Cardiac septum (tissue), 1 donor: ENCODE results near the gene PPP2R2C. TPM values are rescaled to one million over a fixed set of nuclear protein-coding genes. Genes with fewer than 3 reads are reported as not detected.

Source experiments
- DNase-seq: peaks from one replicate; pipeline ENCODE4 v3.0.0-alpha.2; 2020; ENCODE audit warnings: low spot score
- intact Hi-C: fragments of 100-400 bp; cut with DNase I; formaldehyde crosslinking; loops from one replicate; pipeline ENCODE4 v1.14.0; 2022
- total RNA-seq: library from RNA; stranded (reverse); fragmentation: NEBNext Ultra II Directional; extraction: Animal tissue kit (Norgen Biotek cat#: 25700); gene quantifications from one replicate; pipeline ENCODE4 v1.2.1, GENCODE V29; 2021
- donor health status: DM: no; HTN: no; CAD: no.

PPP2R2C gene
- total RNA-seq, 1 donor from 2014 or later: 5.5 TPM

DNA sequence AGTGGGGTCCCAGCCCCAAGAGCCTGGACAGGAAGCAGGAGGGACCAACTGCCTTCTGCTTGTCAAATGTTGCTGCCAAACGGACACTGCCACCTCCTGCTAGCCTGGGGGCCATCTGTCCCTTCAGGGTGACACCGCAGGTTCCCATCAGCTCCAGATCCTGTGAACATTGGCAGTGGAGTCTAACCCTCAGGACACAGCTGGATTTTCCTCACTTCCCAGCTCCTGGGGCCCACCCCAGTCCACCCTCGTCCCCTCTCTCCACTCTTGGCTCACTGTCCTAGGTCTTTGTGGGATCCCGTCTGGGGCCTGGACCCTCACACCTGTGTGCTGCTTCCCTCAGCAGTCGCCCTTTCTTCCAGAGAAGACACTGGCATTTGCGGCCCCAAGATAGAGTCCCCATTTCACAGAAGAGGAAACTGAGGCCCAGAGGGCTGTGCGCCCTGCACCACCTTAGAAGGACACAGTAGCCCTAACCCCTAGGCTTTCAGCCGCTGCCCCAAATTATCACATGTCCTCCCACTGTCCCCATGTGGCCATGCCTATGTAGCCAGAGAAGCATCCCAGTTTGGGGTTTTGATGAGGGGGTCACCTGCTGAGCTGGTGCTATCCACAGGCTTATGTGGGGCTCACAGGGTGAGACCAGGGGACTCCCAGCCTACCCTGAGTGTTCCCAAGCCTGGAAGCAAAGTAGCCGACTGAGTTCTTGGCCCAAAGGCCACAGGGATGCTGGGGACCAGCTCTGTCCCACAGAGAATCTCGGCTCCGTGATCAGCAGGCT lies 20.1 kb downstream of the PPP2R2C start:
- intact Hi-C loops: no loop called here
- DNase-seq: peak; percentile 66

DNA sequence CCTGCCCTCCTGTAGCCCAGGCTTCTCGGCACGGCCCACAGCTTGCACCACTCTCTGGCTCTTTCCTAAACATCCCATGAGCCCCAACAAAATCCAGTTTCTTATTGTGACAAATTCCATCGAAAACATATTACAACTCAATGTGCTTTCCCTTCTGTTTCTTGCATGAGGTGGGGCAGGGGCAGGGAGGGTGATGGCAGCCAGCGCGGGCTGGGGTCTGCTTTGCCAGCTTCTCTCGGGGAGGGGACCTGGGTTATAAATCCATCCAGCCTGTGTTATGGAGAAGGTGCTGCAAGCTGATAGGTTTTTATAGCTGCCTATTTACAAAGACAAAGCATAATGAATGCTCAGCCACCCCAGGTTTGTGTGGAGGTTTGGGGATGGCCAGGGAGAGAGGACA lies 21.1 kb downstream of the PPP2R2C start:
- peak; percentile 36 for DNase-seq
- intact Hi-C loops: no loop called here

DNA sequence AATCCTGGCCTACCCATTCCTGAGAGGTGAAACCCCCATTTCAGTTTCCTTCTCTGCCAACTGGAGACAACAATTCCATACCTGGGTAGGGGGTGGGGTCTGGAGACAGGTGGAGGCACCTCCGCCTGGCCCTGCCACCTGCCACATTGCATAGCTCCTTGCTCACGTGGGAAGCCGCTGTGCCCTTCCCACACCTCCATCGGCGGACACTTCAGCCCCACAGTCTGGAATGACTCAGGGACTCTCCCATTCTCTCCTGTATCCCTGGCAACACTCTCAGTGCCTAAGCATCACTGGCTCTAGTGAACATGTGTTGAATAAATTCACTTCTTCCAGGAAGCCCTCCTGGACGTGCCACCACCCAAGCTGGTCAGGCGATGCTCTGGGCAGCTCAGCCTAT lies 21.7 kb downstream of the PPP2R2C start:
- DNase-seq: peak; percentile 10
- intact Hi-C loops: no loop called here

DNA sequence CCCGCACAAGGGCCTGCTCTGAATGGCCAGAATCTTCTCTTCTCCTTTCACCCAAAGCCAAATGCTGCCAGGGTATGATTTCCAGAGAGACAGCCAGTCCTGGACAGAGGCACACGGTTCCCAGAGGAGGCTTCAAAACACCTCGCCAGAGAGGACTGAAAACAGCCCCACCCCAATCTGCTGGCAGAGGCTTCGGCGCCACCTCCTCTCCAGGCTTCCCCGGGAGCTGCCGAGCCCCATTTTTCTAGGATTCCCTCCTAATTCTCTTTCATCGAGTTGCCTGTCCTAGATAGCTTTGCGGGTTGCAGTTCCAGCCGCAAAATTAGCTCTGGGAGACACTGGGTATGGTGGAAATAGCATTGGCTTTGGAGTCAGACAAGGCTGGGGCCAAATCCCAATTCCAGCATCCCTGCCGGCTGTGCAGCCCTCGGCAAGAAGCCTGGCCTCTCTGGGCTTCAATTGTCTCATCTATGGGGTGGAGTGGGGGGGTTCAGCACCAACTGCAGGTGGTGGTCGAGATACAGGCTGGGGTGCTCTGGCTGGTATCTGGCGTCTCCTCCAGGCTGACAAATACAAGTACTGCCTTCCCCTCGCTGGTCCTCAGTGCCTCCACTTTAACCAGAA lies 22.6 kb downstream of the PPP2R2C start:
- DNase-seq: peak; percentile 56
- intact Hi-C loops: no loop called here

DNA sequence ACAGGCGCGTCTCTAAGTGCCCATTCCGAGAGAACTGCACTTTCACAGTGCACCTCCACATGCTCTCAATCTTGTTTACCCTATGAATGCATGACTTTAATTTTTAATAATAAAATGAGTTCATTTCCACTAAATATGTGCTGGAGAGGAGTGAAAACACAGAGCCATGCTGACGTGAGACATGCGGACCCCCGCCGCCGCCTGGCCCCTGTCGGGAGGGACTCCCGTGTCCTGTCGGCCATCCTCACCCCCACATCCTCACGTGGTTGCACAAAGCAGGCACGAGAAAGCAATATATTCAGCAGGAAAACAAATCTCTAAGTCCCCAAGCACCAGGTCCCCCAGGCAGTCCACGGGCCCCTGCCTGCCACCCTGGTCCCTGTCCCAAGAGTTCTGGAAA lies 23.1 kb downstream of the PPP2R2C start:
- intact Hi-C loops: no loop called here
- DNase-seq: peak; percentile 38

DNA sequence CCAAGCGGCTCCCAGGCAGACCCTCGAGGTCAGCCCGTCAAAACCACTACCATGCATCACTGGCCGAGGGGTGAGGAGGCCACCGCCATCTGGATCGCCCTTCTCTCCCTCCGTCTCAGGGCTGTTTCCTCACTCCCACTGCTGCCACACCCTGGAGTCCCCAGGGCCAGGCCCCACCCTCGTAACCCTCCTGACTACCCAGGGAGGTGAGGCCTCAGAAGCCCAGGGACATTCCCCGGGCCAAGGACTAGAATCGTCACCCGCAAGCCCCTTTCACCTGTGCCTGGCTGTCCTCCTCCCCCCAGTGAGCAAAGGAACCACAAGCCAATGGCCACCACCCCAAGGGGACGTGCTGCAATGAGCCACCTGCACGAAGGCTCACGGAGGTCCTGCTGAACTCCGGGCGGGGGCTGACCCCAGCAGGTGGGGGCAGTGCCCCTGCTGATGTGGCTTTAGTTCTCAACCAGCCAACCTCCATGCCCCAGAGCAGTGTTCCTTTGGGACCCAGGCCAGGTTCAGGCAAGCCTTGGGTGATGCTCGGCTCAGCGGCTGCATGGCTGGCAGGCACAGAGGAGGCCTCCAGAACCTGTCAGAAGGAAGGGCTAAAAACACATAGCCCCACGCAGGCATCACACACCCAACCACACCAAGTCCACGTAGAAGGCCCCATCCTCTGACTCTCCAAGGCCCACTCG lies 23.8 kb downstream of the PPP2R2C start:
- DNase-seq: peak; percentile 60
- intact Hi-C loops: no loop called here

DNA sequence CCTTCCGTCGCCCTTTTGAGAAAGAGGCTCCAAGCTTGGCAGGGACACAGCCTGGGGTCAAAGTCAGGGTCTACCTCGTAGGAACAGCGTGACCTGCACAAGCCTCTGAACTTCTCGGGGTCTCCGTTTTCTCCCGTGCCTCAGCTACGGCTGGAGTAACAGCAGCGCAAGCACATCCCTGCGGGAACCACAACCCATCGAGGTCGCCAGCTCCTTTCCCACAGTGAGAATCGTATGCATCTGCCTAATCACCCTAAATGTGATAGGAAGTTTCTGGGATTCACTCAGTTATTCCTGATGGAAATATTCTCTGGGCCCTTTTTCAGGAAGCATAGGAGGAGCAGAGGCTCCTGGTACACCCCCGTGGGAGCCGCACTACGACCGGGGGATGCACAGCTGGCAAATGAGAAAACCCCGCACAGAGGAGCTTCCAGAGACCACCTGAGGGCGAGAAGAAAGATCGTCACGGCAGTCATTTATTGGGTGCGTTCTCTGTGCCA lies 24.7 kb downstream of the PPP2R2C start:
- DNase-seq: peak; percentile 65
- intact Hi-C loops: no loop called here

DNA sequence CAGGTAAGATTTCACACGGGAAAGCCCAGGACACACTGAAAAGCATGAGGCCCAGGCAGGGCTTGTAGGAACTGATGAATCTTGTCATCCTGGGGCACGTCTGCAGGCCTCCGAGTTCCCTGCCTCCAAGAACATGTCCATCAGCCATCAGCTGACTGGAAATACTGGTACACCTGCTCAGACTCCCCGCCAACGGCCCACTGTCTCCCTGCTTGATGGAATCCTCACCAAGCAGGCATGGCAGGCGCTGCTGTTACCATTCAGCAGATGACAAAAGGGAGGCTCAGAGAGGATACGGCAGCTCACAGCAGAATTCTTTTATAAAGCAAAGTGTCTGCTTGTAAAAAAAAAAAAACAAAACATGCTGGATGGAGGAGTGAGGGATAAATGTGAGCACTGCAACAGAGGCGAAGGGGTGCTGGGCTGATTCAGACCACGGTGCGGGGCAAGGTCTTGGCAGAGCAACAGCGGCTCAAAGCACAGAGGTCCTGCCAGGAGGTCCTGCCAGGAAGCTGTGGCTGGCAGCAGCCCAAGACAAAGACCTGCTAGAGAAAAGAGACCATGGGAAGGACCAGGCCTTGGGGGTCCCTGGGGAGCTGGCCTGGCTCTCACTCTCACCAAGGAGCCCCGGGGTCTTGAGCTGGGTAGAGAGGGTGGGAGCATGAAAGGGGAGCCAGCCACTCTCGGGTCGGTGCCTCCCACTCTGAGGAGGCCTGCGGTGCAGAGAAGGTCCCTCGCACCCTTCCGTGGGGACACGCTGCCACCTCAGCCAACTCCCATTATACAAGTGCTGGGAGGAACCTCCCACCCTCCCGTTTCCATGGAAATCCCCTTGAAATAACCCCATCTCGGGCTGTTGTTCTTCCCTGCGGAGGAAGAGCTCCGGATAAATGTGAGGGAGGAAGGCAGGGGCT lies 25.6 kb downstream of the PPP2R2C start:
- intact Hi-C loops: no loop called here

DNA sequence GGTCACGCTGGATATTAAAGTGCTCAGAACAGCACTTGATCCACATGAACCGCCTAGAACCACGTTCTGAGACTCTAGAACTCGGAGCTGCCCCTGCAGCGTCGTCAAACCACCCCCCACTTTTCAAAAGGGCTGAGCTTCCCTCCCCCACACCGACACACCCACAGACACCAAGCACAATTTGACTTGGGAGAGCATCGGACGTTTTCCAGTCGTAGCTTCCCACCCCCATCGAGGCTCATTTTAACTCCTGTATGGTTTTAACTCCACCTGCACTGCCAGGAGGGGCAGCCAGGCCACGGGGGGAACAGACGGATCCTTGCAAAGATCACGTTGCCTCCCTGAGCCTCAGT lies 26.3 kb downstream of the PPP2R2C start:
- no peak for DNase-seq
- intact Hi-C loops: no loop called here

More for the DNA sequence above, 25.6 kb downstream of the PPP2R2C start:
- peak; percentile 66 for DNase-seq

DNA sequence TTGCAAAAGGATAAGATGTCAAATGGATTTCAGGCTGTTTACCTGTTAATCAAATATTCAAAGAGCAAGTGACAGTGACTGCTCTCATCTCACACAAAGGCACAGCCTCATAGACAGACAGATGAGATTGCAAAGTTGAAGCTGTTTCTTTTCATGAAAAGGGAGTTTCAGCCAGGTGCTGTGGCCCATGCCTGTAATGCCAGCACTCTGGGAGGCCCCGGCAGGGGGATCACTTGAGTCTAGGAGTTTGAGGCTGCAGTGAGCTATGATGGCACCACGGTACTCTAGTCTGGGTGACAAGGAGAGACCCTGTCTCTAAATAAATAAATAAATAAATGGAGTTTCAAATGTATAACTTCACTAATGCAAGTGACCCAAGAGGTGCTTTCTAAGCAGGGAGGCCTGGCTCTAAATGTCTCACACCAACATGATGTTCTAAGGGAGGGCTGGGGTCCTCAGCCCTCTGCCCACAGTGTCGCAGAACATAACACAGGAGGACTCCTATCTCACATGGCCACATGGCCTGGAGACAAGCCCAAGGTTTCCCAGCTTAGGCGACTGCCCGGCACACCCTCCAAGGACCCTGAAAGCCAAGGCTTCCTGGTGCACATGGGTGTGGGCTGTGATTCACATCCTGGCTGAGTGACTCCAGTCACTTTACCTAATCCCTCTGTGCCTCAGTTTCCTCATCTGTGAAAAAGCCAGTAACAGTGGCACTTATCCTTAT lies 26.8 kb downstream of the PPP2R2C start:
- DNase-seq: no peak

DNA sequence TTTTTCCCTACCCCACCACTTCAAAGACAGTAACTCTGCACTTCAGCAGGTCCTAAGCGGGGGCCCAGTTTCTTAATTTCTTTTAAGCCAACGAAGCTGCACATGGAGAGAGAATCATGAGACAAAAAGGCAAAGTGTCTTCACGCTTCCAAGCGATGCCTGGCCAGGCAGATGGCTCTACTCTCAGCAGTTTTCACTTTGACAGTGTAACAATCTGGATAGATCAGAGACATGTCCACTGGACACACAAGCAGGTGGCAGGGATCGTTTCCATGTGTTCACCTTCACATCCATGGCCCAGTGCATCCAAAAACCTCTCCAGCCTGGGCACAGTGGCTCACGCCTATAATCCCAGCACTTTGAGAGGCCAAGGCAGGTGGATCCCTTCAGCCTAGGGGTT lies 27.8 kb downstream of the PPP2R2C start:
- DNase-seq: peak; percentile 44
- intact Hi-C loops: no loop called here

More for the DNA sequence above, 26.8 kb downstream of the PPP2R2C start:
- intact Hi-C loops: no loop called here

DNA sequence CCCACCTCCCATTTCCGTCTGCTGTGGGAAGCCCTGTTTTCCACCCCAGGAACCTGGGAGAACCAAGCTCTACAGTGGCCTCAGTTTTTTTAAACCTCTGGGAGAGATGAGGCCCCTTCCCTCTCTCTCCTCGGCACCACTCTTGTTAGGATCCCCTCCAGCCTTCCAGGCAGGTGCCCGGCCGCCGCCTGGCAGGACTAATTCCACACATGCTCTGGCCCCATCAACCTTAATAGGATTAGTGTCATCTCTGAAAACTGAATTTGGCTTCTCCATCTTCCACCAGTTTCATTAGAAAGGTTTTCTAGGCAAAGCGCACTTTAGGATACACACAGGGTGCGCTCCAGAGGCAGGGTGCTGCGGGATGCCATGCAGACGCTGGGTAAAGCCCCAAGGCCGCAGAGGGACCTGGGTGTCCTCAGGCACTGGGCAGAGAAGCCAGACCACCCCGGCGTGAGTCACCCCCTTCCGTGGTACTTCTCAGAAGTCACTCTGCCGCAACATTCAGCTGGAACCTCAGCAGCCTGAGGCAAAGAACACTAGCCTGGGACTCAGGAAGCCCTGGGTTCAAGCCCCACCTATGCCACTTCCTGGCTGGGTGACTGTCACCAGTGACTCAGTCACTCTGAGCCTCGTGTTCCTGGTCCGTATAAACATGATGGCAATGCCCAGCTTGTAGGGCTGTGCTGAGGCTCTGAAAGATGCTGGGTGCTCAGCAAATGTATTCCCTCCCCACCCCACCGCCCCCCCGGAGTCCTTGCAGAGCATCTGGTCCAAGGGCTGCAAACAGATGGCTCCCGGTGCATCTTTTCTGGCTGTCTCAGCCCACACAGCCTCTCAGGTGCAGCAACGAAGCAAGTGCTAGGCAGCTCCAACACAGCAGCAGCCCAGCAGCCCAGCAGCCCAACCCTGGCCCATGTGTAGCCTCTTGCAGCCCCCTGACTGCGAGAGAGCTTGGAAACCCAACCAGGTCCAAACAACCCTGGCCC lies 29.1 kb downstream of the PPP2R2C start:
- intact Hi-C loops: no loop called here
- DNase-seq: peak; percentile 50

DNA sequence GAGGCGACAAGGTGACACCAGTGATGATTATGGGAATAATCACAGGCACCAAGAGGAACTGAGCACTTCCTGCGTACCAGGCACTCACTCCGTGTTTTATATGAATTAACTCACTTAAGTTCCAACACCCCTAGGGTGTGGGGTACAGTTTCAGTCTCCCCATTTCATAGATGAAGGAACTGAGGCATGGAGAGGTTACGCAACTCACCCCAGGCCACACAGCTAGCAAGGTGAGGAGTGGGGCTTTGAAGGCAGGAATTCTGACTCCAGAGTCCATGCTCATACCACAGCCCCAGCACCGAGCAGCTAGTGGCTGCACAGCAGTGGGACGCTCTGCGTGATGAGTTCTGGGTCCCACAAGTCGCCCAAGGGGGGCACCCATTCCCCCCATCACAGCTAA lies 29.9 kb downstream of the PPP2R2C start:
- DNase-seq: peak; percentile 39
- intact Hi-C loops: no loop called here

DNA sequence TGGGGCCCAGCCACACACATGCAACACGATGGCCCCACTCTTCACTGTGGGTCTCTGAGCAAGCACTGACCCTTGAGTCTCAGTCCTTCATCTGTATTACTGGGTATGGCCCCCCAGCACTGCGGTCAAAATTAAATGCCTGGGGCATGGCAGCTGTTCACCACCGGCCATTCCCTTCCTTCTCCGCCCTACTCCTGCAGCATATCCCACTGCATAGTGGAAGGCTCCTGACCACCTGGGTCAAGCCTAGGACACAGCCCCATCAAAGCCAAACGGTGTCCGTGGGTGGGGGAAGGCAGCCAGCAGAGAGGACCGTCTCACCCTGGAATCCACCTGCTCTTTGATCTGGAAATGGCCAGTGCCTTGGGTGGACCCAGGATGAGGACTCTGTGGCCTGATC lies 30.7 kb downstream of the PPP2R2C start:
- peak; percentile 54 for DNase-seq

DNA sequence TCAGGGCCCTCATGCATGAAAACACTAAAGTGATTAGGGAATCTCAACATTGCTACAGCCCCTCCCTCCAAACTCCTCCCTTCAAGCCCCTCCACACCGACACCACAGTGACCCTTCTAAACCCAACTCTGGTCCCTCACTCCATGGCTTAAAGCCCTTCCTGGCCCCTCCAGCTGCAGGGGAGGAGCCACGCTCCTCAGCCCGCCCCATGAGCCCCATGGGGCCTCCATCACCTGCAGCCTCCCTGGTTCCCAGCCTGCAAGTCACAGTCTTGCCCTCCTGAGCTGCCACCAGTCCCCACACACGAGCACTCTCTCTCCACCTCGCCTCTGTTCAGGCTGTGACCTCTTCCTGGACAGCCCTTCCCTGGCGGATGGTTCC lies 31.2 kb downstream of the PPP2R2C start:
- intact Hi-C loops: no loop called here
- peak; percentile 55 for DNase-seq

More for the DNA sequence above, 30.7 kb downstream of the PPP2R2C start:
- intact Hi-C loops: no loop called here

DNA sequence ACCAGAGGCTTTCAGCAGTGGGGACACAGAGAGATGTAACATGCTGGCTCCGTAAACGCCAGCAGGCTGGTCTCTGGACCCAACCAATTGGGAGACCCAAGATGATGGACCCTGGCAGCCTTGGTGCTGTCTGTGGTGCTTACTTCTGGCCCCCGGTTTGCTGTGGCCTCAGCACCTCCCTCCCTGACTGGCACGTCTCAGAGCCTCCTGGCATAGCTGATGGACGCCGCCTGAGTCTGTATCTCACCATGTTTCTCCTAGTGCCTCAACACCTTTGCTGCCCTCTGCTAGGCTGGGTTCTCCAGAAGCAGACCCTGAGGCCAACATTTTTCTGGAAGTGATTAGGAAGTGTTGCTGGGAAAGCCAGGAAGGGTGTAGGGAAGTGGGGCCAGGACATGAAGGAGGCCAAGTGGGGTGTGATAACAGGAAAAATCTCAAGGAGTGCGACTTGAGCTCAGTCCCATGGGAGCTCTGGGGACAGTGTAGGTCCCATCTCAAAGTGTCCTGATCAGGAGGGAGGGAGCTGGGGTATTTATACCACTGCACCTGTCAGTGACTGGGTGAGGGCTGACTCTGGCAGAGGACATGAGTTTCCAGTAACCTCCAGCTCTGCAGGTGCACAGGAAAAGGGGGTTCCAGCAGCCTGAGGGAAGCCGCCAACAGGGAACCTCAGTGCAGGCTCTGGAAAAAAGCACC lies 31.8 kb downstream of the PPP2R2C start:
- intact Hi-C loops: no loop called here
- peak; percentile 70 for DNase-seq

DNA sequence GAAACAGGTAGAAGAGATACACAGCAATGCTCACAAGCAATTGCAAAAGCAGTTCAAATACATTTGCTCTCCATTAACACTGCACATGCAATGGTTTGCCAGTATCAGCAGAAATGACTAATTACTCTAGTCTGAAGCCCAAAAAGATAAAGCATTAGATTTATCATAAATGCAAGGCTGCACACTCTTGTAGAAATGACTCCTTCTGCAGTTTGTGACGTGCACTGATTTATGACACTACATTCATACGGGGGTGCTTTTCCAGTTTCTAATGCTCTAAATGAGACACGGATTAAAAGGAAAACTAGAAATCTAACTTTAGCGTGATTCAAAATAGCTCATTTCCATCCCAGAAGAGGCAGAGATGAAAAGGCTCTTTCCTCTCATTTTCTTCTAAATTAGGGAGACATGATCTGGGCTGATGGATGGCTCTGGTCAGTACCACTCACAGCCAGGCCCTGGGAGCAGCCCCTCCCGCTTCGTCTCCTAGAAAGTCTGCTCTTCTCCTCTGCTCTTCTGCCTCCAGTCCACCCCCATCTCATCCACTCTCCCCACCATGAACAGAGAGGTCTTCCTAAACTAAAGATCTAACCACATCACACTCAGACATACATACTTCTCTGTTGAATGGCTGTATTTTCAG lies 33.2 kb downstream of the PPP2R2C start:
- intact Hi-C loops: no loop called here
- no peak for DNase-seq
